Measurements from ENCODE around the gene CHCHD4.

Gene CHCHD4

GRCh38 chr3:14137445-14137844 lies 12.8 kb upstream of the CHCHD4 start:
- Histone ChIP-seq H3K4me3 (ENCODE audit: low read length) (no peak overlapping the region), H3K9me3 (ENCODE audit: low read length) (no peaks in the 10 kb centered on the region), H3K36me3 (ENCODE audit: insufficient read depth, low read length) (peaks cover 72% of the 10 kb centered on the region)

GRCh38 chr3:14137004-14137403 lies 12.3 kb upstream of the CHCHD4 start:
- H3K4me1 ChIP-seq (ENCODE audit: insufficient read depth, low read length): no peaks in the 10 kb centered on the region
- no peaks in the 10 kb centered on the region for H3K9me3 ChIP-seq (ENCODE audit: low read length)
- H3K4me3 ChIP-seq (ENCODE audit: low read length): no peak overlapping the region
- no peaks in the 10 kb centered on the region for H3K27me3 ChIP-seq (ENCODE audit: insufficient read depth, low read length)
- H2AFZ ChIP-seq (ENCODE audit: low read depth, low read length): no peak overlapping the region
- H3K36me3 ChIP-seq (ENCODE audit: insufficient read depth, low read length): peaks cover 73% of the 10 kb centered on the region

More at GRCh38 chr3:14137445-14137844, 12.8 kb upstream of the CHCHD4 start:
- no peak overlapping the region for H2AFZ ChIP-seq (ENCODE audit: low read depth, low read length)
- H3K27me3 ChIP-seq (ENCODE audit: insufficient read depth, low read length): no peaks in the 10 kb centered on the region
- no peaks in the 10 kb centered on the region for H3K4me1 ChIP-seq (ENCODE audit: insufficient read depth, low read length)

DNA sequence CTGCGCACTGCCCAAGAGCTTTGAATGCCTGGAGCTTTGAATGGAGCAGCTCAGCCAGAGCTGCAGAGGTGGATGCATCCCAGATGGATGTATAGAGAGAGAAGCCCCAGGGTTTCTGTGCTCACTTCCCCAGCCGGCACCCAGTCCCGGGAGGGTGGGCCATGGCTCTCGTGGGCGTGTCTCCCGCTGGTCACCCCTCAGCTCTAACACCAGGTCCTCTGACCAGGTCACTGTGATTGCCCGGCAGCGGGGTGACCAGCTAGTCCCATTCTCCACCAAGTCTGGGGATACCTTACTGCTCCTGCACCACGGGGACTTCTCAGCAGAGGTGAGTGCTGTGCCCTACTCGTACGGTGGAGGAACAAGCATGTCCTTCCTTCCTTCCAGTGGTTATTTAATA lies 10.9 kb upstream of the CHCHD4 start:
- Histone ChIP-seq H3K4me1 (ENCODE audit: insufficient read depth, low read length) (no peaks in the 10 kb centered on the region), H3K36me3 (ENCODE audit: insufficient read depth, low read length) (peaks cover 79% of the 10 kb centered on the region), H3K27me3 (ENCODE audit: insufficient read depth, low read length) (no peaks in the 10 kb centered on the region)

DNA sequence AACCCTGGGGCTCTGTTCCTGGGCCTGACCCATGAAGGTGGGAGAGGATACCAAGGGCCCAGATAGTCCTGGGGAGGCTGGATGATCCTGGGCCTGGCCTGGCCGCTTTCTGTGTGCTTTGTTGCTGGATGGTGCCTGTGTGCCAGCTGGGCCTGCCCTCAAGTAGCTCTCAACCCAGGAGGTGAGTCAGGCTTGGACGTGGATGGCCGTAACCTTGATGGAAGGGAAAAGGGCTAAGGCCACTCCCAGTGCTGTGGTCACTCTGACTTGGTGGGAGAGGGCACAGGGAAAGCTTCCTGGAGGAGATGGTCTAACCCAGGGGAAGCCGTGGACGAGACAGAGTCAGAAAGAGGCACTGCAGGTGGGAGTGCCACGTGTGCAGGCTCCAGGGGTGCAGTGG lies 9.6 kb upstream of the CHCHD4 start:
- no peaks in the 10 kb centered on the region for H3K4me1 ChIP-seq (ENCODE audit: insufficient read depth, low read length)
- no peaks in the 10 kb centered on the region for H3K9me3 ChIP-seq (ENCODE audit: low read length)
- peaks cover 85% of the 10 kb centered on the region for H3K36me3 ChIP-seq (ENCODE audit: insufficient read depth, low read length)
- no peak overlapping the region for H2AFZ ChIP-seq (ENCODE audit: low read depth, low read length)
- H3K27me3 ChIP-seq (ENCODE audit: insufficient read depth, low read length): no peaks in the 10 kb centered on the region
- no peak overlapping the region for H3K4me3 ChIP-seq (ENCODE audit: low read length)

More for the DNA sequence above, 10.9 kb upstream of the CHCHD4 start:
- Histone ChIP-seq H3K9me3 (ENCODE audit: low read length) (no peaks in the 10 kb centered on the region), H2AFZ (ENCODE audit: low read depth, low read length) (no peak overlapping the region), H3K4me3 (ENCODE audit: low read length) (no peak overlapping the region)

DNA sequence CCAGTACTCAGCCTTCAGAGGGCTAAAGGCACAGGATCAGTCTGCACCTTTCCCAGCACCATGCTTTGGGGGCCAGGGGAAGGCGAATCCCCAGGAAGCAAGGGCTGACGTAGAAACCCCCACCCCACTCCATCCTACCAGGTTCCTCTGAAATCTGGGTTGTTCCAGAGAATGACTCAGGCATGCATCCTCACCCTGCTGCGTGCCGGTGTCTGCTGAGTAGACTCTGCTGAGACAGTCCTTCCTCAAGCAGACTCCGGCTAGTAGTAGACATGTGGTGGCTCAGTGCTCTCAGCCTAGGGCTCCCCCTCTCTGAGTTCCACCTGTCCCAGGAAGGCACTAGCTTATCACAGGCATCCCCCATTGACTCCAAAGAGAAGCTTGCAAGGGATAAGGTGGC lies 9.2 kb upstream of the CHCHD4 start:
- H3K36me3 ChIP-seq (ENCODE audit: insufficient read depth, low read length): peaks cover 83% of the 10 kb centered on the region
- H3K27me3 ChIP-seq (ENCODE audit: insufficient read depth, low read length): no peaks in the 10 kb centered on the region
- no peak overlapping the region for H3K4me3 ChIP-seq (ENCODE audit: low read length)
- no peaks in the 10 kb centered on the region for H3K4me1 ChIP-seq (ENCODE audit: insufficient read depth, low read length)
- no peaks in the 10 kb centered on the region for H3K9me3 ChIP-seq (ENCODE audit: low read length)
- H2AFZ ChIP-seq (ENCODE audit: low read depth, low read length): no peak overlapping the region

DNA sequence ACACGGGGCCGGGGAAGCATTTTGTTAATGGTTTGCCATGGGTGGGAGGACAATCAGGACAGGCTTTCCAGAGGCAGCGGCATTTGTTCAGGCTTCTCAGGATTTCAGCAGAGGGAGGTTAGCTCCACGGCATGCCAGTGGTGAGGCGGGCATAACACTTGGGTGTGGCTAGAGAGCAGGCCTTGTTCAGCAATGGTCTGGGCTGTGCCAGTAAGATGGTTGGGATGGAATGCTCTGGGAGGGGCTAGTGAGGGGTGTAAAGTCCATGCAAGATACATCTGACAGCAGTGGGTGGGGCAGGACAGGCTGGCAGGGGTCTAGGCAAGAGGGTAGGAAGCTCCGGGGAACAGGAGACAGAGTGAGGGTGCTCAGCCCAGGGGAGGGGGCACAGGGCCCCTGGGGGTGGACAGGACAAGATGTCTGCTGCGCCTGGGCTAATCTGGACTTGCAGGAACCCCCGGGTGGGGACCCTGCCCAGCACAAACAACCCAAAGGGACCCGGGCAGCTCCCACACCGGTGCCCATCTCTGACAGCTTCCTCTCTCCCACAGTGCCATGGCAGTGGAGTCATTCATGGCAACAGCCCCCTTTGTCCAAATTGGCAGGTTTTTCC lies 8.6 kb upstream of the CHCHD4 start:
- Histone ChIP-seq H3K9me3 (ENCODE audit: low read length) (peaks cover 3% of the 10 kb centered on the region), H3K4me3 (ENCODE audit: low read length) (no peak overlapping the region), H3K4me1 (ENCODE audit: insufficient read depth, low read length) (no peaks in the 10 kb centered on the region), H3K27me3 (ENCODE audit: insufficient read depth, low read length) (no peaks in the 10 kb centered on the region), H2AFZ (ENCODE audit: low read depth, low read length) (no peak overlapping the region), H3K36me3 (ENCODE audit: insufficient read depth, low read length) (peaks cover 87% of the 10 kb centered on the region)

- H3K27me3 ChIP-seq (ENCODE audit: insufficient read depth, low read length): no peaks in the 10 kb centered on the region
- no peaks in the 10 kb centered on the region for H3K4me1 ChIP-seq (ENCODE audit: insufficient read depth, low read length)
- no peak overlapping the region for H2AFZ ChIP-seq (ENCODE audit: low read depth, low read length)
- H3K9me3 ChIP-seq (ENCODE audit: low read length): peaks cover 3% of the 10 kb centered on the region
- H3K36me3 ChIP-seq (ENCODE audit: insufficient read depth, low read length): peaks cover 92% of the 10 kb centered on the region
- H3K4me3 ChIP-seq (ENCODE audit: low read length): no peak overlapping the region
These were observed 8.0 kb upstream of the CHCHD4 start for GRCh38 chr3:14132689-14133088.

GRCh38 chr3:14132120-14132519 lies 7.5 kb upstream of the CHCHD4 start:
- Histone ChIP-seq H3K4me1 (ENCODE audit: insufficient read depth, low read length) (no peaks in the 10 kb centered on the region), H3K9me3 (ENCODE audit: low read length) (peaks cover 3% of the 10 kb centered on the region), H2AFZ (ENCODE audit: low read depth, low read length) (no peak overlapping the region), H3K36me3 (ENCODE audit: insufficient read depth, low read length) (peaks cover 91% of the 10 kb centered on the region), H3K27me3 (ENCODE audit: insufficient read depth, low read length) (no peaks in the 10 kb centered on the region), H3K4me3 (ENCODE audit: low read length) (no peak overlapping the region)

- H3K36me3 ChIP-seq (ENCODE audit: insufficient read depth, low read length): peaks cover 83% of the 10 kb centered on the region
- no peak overlapping the region for H3K4me3 ChIP-seq (ENCODE audit: low read length)
- H3K9me3 ChIP-seq (ENCODE audit: low read length): peaks cover 3% of the 10 kb centered on the region
These were observed 6.5 kb upstream of the CHCHD4 start for GRCh38 chr3:14131134-14131533.

GRCh38 chr3:14130707-14131106 lies 6.0 kb upstream of the CHCHD4 start:
- peaks cover 12% of the 10 kb centered on the region for H3K4me1 ChIP-seq (ENCODE audit: insufficient read depth, low read length)
- peaks cover 3% of the 10 kb centered on the region for H3K9me3 ChIP-seq (ENCODE audit: low read length)
- no peak overlapping the region for H2AFZ ChIP-seq (ENCODE audit: low read depth, low read length)
- no peak overlapping the region for H3K4me3 ChIP-seq (ENCODE audit: low read length)
- H3K36me3 ChIP-seq (ENCODE audit: insufficient read depth, low read length): peaks cover 79% of the 10 kb centered on the region
- H3K27me3 ChIP-seq (ENCODE audit: insufficient read depth, low read length): no peaks in the 10 kb centered on the region

More at GRCh38 chr3:14131134-14131533, 6.5 kb upstream of the CHCHD4 start:
- Histone ChIP-seq H3K4me1 (ENCODE audit: insufficient read depth, low read length) (peaks cover 8% of the 10 kb centered on the region), H2AFZ (ENCODE audit: low read depth, low read length) (no peak overlapping the region), H3K27me3 (ENCODE audit: insufficient read depth, low read length) (no peaks in the 10 kb centered on the region)

GRCh38 chr3:14130230-14130629 lies 5.6 kb upstream of the CHCHD4 start:
- no peak overlapping the region for H3K4me3 ChIP-seq (ENCODE audit: low read length)
- no peaks in the 10 kb centered on the region for H3K27me3 ChIP-seq (ENCODE audit: insufficient read depth, low read length)
- H3K36me3 ChIP-seq (ENCODE audit: insufficient read depth, low read length): peaks cover 74% of the 10 kb centered on the region
- peaks cover 12% of the 10 kb centered on the region for H3K4me1 ChIP-seq (ENCODE audit: insufficient read depth, low read length)
- peaks cover 3% of the 10 kb centered on the region for H3K9me3 ChIP-seq (ENCODE audit: low read length)
- no peak overlapping the region for H2AFZ ChIP-seq (ENCODE audit: low read depth, low read length)

GRCh38 chr3:14129296-14129695 lies 4.6 kb upstream of the CHCHD4 start:
- Histone ChIP-seq H2AFZ (ENCODE audit: low read depth, low read length) (no peak overlapping the region), H3K27me3 (ENCODE audit: insufficient read depth, low read length) (no peaks in the 10 kb centered on the region), H3K4me3 (ENCODE audit: low read length) (no peak overlapping the region), H3K4me1 (ENCODE audit: insufficient read depth, low read length) (peaks cover 12% of the 10 kb centered on the region), H3K36me3 (ENCODE audit: insufficient read depth, low read length) (peaks cover 65% of the 10 kb centered on the region), H3K9me3 (ENCODE audit: low read length) (peaks cover 3% of the 10 kb centered on the region)

DNA sequence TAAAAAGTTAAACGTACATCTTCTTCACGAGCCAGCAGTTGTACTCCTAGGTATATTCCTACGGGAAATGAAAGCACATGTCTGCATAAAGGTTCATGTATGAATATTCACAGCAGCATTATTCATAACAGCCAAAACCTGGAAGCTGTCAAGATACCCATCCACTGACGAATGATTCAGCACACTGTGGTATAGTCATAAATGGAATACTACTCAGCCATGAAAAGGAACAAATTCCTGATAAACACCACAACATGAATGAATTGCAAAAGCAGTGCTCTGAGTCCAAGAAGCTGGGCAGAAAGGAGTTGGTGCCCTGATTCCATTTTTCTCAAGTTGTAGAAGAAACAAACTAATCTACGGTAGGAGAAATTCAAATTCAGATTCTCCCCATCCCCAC lies 4.1 kb upstream of the CHCHD4 start:
- H3K4me3 ChIP-seq (ENCODE audit: low read length): no peak overlapping the region
- H3K9me3 ChIP-seq (ENCODE audit: low read length): peaks cover 3% of the 10 kb centered on the region
- H3K36me3 ChIP-seq (ENCODE audit: insufficient read depth, low read length): peaks cover 59% of the 10 kb centered on the region
- peaks cover 16% of the 10 kb centered on the region for H3K4me1 ChIP-seq (ENCODE audit: insufficient read depth, low read length)
- H2AFZ ChIP-seq (ENCODE audit: low read depth, low read length): no peak overlapping the region
- H3K27me3 ChIP-seq (ENCODE audit: insufficient read depth, low read length): no peaks in the 10 kb centered on the region
